OCI-LY7 (cell line): ENCODE data around the gene SEPTIN12.
"Not testable (repeated sequence)": the region's sequence is repeated elsewhere in the genome, so short reads cannot be mapped to it uniquely, and the experiment has no call there.

Experiments used
- CTCF ChIP-seq: fragments of 200-600 bp; sonication (generic); conservative IDR thresholded peaks from 2 replicates; pipeline ENCODE4 v1.5.1; 2014; ENCODE audit warnings: mild to moderate bottlenecking, antibody characterized with exemption, low read length, moderate library complexity, mixed read lengths
- EZH2phosphoT487 ChIP-seq: fragments of 200-600 bp; sonication (generic); IDR thresholded peaks from 2 replicates; pipeline ENCODE4 v1.6.1; 2018; ENCODE audit warnings: low read depth, borderline replicate concordance, mild to moderate bottlenecking, mixed run types, antibody characterized with exemption, low read length, moderate library complexity, mixed read lengths

GRCh38 chr16:4784444-4784987, 3.6 kb downstream of the SEPTIN12 start:
- TF ChIP-seq CTCF, EZH2phosphoT487: not testable (repeated sequence)
